Stimulated activated CD4-positive, alpha-beta T cell treated with anti-CD3 and anti-CD28 coated beads, Interleukin-2, amount 100 ng/mL, for 48 hours (primary cell): ENCODE measurements around the gene C19orf12.

Experiments
- DNase-seq, 2 donors: peaks; one replicate each; pipeline ENCODE4 v3.0.0-alpha.2; 2020

C19orf12 gene

DNA sequence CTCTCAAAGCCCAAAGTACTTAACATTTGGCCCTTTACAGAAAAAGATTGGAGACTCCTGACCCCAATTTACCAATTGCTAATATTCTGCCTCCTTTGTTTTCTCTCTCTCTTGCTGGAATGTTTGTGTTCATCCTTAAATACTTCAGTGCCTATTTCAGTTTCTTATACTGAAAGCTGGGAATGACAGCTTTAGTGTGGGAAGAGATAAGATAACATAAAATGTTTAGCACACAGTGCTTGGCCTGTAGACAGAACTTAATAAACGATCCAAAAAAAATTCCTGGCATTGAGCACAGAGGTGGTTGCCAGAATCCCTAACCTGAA is 52.8 kb downstream of the C19orf12 start:
- no peak for DNase-seq

DNA sequence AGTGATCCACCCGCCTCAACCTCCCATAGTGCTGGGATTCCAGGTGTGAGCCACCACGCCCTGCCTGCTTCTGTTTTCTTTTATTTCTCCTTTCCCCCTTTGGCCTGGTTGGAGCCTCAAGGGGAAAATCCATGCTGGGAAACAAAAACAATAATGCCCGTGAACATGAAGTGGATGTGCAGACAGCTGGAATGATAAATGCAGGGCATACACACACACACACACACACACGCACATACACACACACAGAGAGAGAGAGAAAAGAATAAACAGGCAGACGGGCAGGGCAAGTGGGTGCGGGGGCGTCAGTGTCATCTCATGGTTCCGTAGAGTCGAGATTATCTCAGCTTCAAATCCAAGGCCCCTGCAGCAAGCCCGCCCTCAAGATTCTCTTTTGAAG is 54.2 kb downstream of the C19orf12 start:
- DNase-seq: no peak

DNA sequence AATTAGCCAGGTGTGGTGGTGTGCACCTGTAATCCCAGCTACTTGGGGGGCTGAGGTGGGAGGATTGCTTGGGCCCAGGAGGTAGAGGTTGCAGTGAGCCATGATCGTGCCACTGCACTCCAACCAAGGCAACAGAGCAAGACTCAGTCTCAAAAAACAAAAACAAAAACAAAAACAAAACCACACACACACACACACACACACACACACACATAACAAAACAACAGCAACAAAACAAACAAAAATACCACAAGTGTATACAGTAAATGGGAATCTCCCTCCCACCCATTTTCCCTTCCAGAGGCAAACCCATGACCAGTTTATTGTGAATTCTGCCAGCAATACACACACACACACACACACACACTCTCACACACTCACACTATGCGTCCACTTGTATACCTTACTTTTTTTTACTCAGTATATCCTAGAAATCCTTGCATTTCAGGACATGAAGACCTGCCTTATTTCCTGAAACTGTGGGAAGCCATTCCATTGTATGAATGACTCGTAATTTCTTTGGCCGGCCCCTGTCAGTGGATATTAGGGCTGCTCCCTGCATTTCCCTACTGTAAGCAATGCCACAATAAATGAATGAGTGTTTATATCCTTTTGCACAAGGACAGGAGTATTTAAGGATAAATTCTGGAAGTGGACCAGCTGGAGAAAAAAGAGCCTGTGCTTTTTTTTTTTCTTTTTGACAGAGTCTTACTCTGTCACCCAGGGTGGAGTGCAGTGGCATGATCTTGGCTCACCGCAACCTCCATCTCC is 56.7 kb downstream of the C19orf12 start:
- DNase-seq: no peak

DNA sequence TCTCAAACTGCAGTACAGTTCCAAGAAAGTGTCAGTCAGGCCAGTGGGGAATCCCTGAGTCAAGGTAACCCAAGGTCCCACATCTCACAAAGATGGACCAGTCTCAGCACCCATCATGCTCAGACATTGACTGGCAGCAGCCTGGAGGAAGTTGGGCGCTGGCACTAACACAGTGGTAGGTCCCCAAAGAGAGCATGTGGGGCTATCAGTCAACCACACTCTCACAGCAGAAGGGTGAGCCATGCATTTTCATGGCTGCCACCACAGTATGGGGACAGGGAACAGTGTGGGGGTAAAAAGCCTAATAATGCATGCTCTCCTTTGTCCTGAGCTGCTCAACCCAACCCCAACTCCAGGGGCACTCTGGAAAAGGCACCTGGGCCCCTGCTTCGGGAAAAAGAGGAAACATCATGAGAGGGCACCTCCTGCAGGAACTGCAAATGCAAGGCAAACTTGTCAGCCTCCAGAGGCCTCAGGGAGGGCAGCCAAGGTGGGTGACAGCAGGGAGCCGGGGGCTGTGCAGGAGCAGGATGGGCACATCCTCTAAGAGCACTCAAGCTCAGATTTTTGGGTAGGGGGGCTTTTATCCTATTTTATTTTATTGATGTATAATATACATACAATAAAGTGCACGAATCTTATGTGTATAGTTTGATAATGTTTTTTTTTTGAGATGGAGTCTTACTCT is 59.3 kb downstream of the C19orf12 start:
- no peak for DNase-seq

DNA sequence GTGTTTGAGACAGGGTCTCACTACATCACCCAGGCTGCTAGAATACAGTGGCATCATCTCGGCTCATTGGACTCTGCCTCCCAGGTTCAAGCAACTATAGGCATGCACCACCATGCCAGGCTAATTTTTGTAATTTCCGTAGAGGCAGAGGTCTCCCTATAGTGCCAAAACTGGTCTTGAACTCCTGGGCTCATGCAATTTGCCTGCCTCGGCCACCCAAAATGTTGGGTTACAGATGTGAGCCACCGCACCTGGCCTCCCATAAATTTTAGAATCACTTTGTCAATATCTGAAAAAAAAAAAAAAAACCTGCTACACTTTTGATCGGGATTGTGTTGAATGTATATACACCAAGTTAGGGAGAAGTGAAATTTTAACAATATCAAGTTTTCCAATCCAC is 61.7 kb downstream of the C19orf12 start:
- no peak for DNase-seq

DNA sequence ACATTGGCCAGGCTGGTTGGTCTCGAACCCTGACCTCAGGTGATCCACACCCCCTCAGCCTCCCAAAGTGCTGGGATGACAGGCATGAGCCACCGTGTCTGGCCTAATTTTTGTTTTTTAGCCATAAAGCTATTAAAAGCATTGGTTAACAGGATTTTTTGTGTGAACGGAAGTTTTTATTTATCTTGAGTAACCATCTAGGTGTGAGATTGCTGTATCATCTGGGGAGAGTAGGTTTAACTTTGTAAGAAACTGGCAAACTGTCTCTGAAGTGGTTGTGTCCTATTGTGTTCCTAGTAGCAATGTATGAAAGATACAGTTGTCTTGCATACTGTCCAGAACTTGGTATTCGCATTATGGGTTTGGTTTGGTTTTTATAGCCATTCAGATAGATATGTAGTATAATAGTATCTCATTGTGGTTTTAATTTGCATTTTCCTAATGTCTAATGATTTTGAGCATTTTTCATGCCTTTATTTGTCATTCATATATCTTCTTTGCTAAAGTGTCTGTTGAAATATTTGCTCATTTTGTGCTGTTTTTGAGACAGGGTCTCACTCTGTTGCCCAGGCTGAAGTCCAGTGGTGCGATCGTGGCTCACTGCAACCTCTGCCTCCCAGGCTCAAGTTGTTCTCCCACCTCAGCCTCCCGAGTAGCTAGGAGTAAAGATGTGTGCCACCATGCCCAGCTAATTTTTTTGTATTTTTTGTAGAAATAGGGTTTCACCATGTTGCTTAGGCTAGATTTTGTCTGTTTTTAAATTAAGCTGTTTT is 63.3 kb downstream of the C19orf12 start:
- no peak for DNase-seq

DNA sequence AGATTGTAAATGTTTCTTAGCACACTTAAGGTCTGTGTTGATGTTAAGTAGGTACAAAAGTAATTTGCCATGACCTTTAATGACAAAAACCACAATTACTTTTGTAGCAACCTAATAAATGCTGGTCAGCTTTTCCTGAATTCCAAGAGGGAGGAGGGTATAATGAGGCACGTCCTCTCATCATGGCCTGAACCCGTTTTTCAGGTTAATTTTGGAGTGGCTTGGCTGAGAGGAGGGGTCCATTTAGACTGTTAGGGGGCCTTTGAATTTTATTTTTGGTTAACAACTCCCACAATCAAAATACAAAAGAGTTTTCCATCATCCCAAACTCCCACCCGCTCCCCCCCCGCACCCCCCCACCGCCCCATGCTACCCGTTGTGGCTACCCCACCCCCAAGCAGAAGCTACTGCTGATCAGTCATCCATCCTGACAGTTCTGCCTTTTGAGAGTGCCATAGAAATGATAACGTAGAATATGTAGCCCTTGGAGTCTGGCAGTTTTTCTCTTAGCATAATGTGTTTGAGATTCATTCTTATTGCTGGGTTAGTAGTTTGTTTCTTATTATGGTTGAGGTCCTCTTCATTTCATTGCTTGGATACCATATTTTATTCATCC is 64.2 kb downstream of the C19orf12 start:
- DNase-seq: no peak
